A549 (cell line): ENCODE measurements around the gene ENPP3. TPM values are rescaled to one million over a fixed set of nuclear protein-coding genes. Genes with fewer than 3 reads are reported as not detected.

Experiments used
- ATAC-seq, 2 experiments: fragments of 200-7000 bp in 1 of 2; fragments of >200 bp in 1 of 2; cut with Nextera tagmentation in 1 of 2; cut with Tn5 transposase in 1 of 2; 3 replicates each; pipeline versions ENCODE4 v1.8.0 to v1.9.1; 2018 to 2020; ENCODE audit warnings: mild to moderate bottlenecking in 1 of 2, moderate library complexity in 1 of 2
- CTCF ChIA-PET: fragments of 300-600 bp; sonication (Branson Sonifier 250); formaldehyde crosslinking; extraction: SDS; loops from one replicate; lab custom pipeline; 2021; ENCODE audit warnings: antibody characterized with exemption, inconsistent platforms; lab: Yijun Ruan, JAX
- POLR2A ChIA-PET: fragments of 350-600 bp; formaldehyde crosslinking; extraction: SDS; loops from one replicate; lab custom pipeline; 2021; ENCODE audit warnings: antibody characterized with exemption, inconsistent platforms; lab: Yijun Ruan, JAX
- DNase-seq, 2 experiments: peaks; one replicate each; pipeline versions ENCODE4 v3.0.0 to v3.0.0-alpha.2; 2011 to 2016; ENCODE audit warnings: low read depth in 1 of 2, low spot score in 1 of 2
- FAIRE-seq: peaks from 2 replicates; lab custom pipeline; 2011; peaks lifted over from hg19 to GRCh38; lab: Jason Lieb, UNC
- H3K27ac ChIP-seq, 2 experiments: fragments of >200 bp; sonication (Bioruptor Twin); formaldehyde crosslinking; 3 replicates each; pipeline ENCODE4 v1.5.1; 2016 to 2017
- H3K4me1 ChIP-seq: fragments of >200 bp; sonication (Bioruptor Twin); formaldehyde crosslinking; 3 replicates; pipeline ENCODE4 v1.6.1; 2016
- H3K4me2 ChIP-seq: fragments of >200 bp; sonication (Bioruptor Twin); formaldehyde crosslinking; 3 replicates; pipeline ENCODE4 v1.6.1; 2016
- H3K4me3 ChIP-seq: fragments of >200 bp; sonication (Bioruptor Twin); formaldehyde crosslinking; 3 replicates; pipeline ENCODE4 v1.5.1; 2016
- H3K9me3 ChIP-seq: fragments of >200 bp; sonication (Bioruptor Twin); formaldehyde crosslinking; 3 replicates; pipeline ENCODE4 v1.6.1; 2016
- CHD2 ChIP-seq: fragments of 150-350 bp; IDR thresholded peaks from 2 replicates; pipeline ENCODE4 v1.6.1; 2014; ENCODE audit warnings: low read length; ENCODE audit not compliant: partially characterized antibody
- CHD4 ChIP-seq: fragments of 200-600 bp; sonication (generic); IDR thresholded peaks from 2 replicates; pipeline ENCODE4 v1.6.1; 2016; ENCODE audit warnings: antibody characterized with exemption, mild to moderate bottlenecking, borderline replicate concordance
- E2F6 ChIP-seq: IDR thresholded peaks from 2 replicates; pipeline ENCODE4 v1.6.1; 2012; ENCODE audit warnings: low read depth, borderline replicate concordance
- EHF ChIP-seq: fragments of 250-450 bp; sonication (Bioruptor Pico); IDR thresholded peaks from 2 replicates; pipeline ENCODE4 v1.5.0; 2020; ENCODE audit warnings: mild to moderate bottlenecking
- FOSL2 ChIP-seq, 2 experiments: fragments of 450-650 bp in 1 of 2; fragments of >200 bp in 1 of 2; sonication (Bioruptor Twin) in 1 of 2; formaldehyde crosslinking; IDR thresholded peaks; 2 replicates each; pipeline versions ENCODE4 v1.5.0 to v1.6.1; 2016 to 2020; ENCODE audit warnings: mild to moderate bottlenecking in 1 of 2, moderate library complexity in 1 of 2
- FOXS1 ChIP-seq: fragments of 250-450 bp; sonication (Bioruptor Pico); IDR thresholded peaks from 2 replicates; pipeline ENCODE4 v1.5.0; 2020; ENCODE audit warnings: mild to moderate bottlenecking, moderate library complexity
- GATA3 ChIP-seq: IDR thresholded peaks from 2 replicates; pipeline ENCODE4 v1.6.1; 2012; ENCODE audit warnings: borderline replicate concordance
- HDAC2 ChIP-seq: fragments of 200-600 bp; sonication (generic); IDR thresholded peaks from 2 replicates; pipeline ENCODE4 v1.6.1; 2016
- HMGXB4 ChIP-seq: fragments of 250-450 bp; sonication (Bioruptor Pico); IDR thresholded peaks from 2 replicates; pipeline ENCODE4 v1.5.0; 2021; ENCODE audit warnings: mild to moderate bottlenecking, moderate library complexity, borderline replicate concordance
- HOXA7 ChIP-seq: fragments of 250-450 bp; sonication (Bioruptor Pico); IDR thresholded peaks from 2 replicates; pipeline ENCODE4 v1.5.0; 2020; ENCODE audit warnings: mild to moderate bottlenecking, moderate library complexity
- KDM1A ChIP-seq: fragments of 200-600 bp; sonication (generic); IDR thresholded peaks from 2 replicates; pipeline ENCODE4 v1.6.1; 2016; ENCODE audit warnings: low read depth, mild to moderate bottlenecking
- KDM5A ChIP-seq: fragments of 200-600 bp; sonication (generic); IDR thresholded peaks from 2 replicates; pipeline ENCODE4 v1.6.1; 2016; ENCODE audit warnings: antibody characterized with exemption, mild to moderate bottlenecking
- MAFK ChIP-seq: fragments of 450-650 bp; IDR thresholded peaks from 2 replicates; pipeline ENCODE4 v1.6.1; 2014; ENCODE audit not compliant: partially characterized antibody
- MAX ChIP-seq: IDR thresholded peaks from 2 replicates; pipeline ENCODE4 v1.6.1; 2012
- NPAS2 ChIP-seq: fragments of 250-450 bp; sonication (Bioruptor Pico); IDR thresholded peaks from 2 replicates; pipeline ENCODE4 v1.8.0; 2022; ENCODE audit warnings: mild to moderate bottlenecking, moderate library complexity, borderline replicate concordance
- NR3C1 ChIP-seq: fragments of >200 bp; sonication (Bioruptor Twin); formaldehyde crosslinking; IDR thresholded peaks from 3 replicates; pipeline ENCODE4 v1.6.1; 2017
- PBX3 ChIP-seq: IDR thresholded peaks from 2 replicates; pipeline ENCODE4 v1.6.1; 2012
- PHF8 ChIP-seq: fragments of 200-600 bp; sonication (generic); IDR thresholded peaks from 2 replicates; pipeline ENCODE4 v1.6.1; 2016; ENCODE audit warnings: low read depth, mild to moderate bottlenecking, antibody characterized with exemption, moderate library complexity, borderline replicate concordance
- RAD21 ChIP-seq, 2 experiments: fragments of >200 bp in 1 of 2; sonication (Bioruptor Twin) in 1 of 2; formaldehyde crosslinking in 1 of 2; IDR thresholded peaks in 1 of 2; conservative IDR thresholded peaks in 1 of 2; 2 replicates in 1 of 2; 3 replicates in 1 of 2; pipeline ENCODE4 v1.6.1; 2012 to 2018; ENCODE audit warnings: inconsistent platforms in 1 of 2
- RNF2 ChIP-seq: fragments of 200-600 bp; sonication (generic); IDR thresholded peaks from 2 replicates; pipeline ENCODE4 v1.6.1; 2016; ENCODE audit warnings: low read depth, mild to moderate bottlenecking, antibody characterized with exemption, moderate library complexity, borderline replicate concordance
- SREBF2 ChIP-seq: fragments of 450-650 bp; IDR thresholded peaks from 2 replicates; pipeline ENCODE4 v1.6.1; 2014; ENCODE audit warnings: mild to moderate bottlenecking, moderate library complexity
- TP53 ChIP-seq: fragments of 250-450 bp; sonication (Bioruptor Pico); IDR thresholded peaks from 2 replicates; pipeline ENCODE4 v1.5.0; 2021; ENCODE audit warnings: mild to moderate bottlenecking, moderate library complexity
- ZNF302 ChIP-seq: fragments of 250-450 bp; sonication (Bioruptor Pico); IDR thresholded peaks from 2 replicates; pipeline ENCODE4 v1.9.0; 2021; ENCODE audit warnings: inconsistent platforms, mild to moderate bottlenecking, moderate library complexity
- WGBS: methylation state at CpG from one replicate; pipeline ENCODE4 v1.1.6; 2017; ENCODE audit errors: missing lambda C conversion rate; 5-methylcytosine and 5-hydroxymethylcytosine counted together
- polyA plus RNA-seq, 4 experiments: library from polyadenylated mRNA; depleted of rRNA in 3 of 4; stranded (reverse); fragments of >200 nt; fragmentation: RNase III in 1 of 4; extraction: RNeasy Plus Mini Kit Qiagen cat#74134 plus additional on column Dnase treatment in 1 of 4; gene quantifications; 2 replicates in 3 of 4; 3 replicates in 1 of 4; pipeline ENCODE4 v1.2.3, GENCODE V29; 2011 to 2017

Gene ENPP3
- polyA plus RNA-seq, 2 of the 4 experiments (the other 2 are of a cell fraction), result not detected

- ChIA-PET POLR2A (no interaction called here), CTCF (interaction anchor here (1.7 kb wide), 1 partner anchor 718 kb away, joined by 3 read pairs; no protein-coding TSS in a partner anchor)
- peak in 1 of 2 experiments; percentile 75; a peak in 3 of 6 replicates for ATAC-seq
- H3K4me3 ChIP-seq, result no peak overlapping the region
- TF ChIP-seq SREBF2, result no peak
- no peak for TF ChIP-seq CHD4
- TF ChIP-seq PBX3, result no peak
- no peak for TF ChIP-seq HDAC2
- no peak for TF ChIP-seq RNF2
- no peak for TF ChIP-seq KDM5A
- no peak for TF ChIP-seq GATA3
- no peak for TF ChIP-seq HOXA7
- no peak for TF ChIP-seq ZNF302 (CRISPR knock-in tag)
- no peak for TF ChIP-seq RAD21 (conservative IDR thresholded peaks at IDR 0.05 in 1 of 2, IDR thresholded peaks at IDR 0.05 in 1 of 2)
- no peak for TF ChIP-seq EHF
- TF ChIP-seq, all 56 proteins: peak for 0
- H3K4me1 ChIP-seq, result no peaks in the 10 kb centered on the region; the same call in 2 of the 3 replicates
- no peak overlapping the region for H3K4me2 ChIP-seq
- no peak for FAIRE-seq
- DNase-seq, result peak; percentile 3 to 33
- 75% methylated on average over 1 of the region's 1 CpG for WGBS
- H3K9me3 ChIP-seq, result no peaks in the 10 kb centered on the region
- H3K27ac ChIP-seq, result no peak overlapping the region
Measured at GRCh38 chr6:131602781-131603312, 34.3 kb upstream of the ENPP3 start.

GRCh38 chr6:131613296-131613925 is 23.7 kb upstream of the ENPP3 start:
- Histone ChIP-seq H3K4me2 (no peak overlapping the region), H3K27ac (no peak overlapping the region), H3K4me1 (no peaks in the 10 kb centered on the region), H3K4me3 (no peak overlapping the region), H3K9me3 (no peaks in the 10 kb centered on the region)
- CTCF ChIA-PET, result interaction anchor here (4.1 kb wide), 1 partner anchor 15 kb away, joined by 15 read pairs; the partner anchor contains the start of gene MED23
- FAIRE-seq, result no peak
- WGBS, result 75% methylated on average over 5 of the region's 5 CpGs
- POLR2A ChIA-PET, result no interaction called here
- no peak for DNase-seq
- no peak for ATAC-seq
- TF ChIP-seq PHF8 (no peak), MAFK (peak; percentile 55)

- no peak for FAIRE-seq
- WGBS, result 88% methylated on average over 4 of the region's 4 CpGs
- CTCF ChIA-PET, result interaction anchor here (4.1 kb wide), 1 partner anchor 13 kb away, joined by 15 read pairs; the partner anchor contains the start of gene MED23
- H3K4me3 ChIP-seq, result no peak overlapping the region
- no peak overlapping the region for H3K27ac ChIP-seq
- POLR2A ChIA-PET, result no interaction called here
- H3K9me3 ChIP-seq, result no peaks in the 10 kb centered on the region
- H3K4me2 ChIP-seq, result no peak overlapping the region
- ATAC-seq, result no peak
- DNase-seq, result no peak
- TF ChIP-seq HMGXB4 (no peak), NPAS2 (CRISPR knock-in tag) (no peak), FOXS1 (CRISPR knock-in tag) (no peak), MAFK (no peak), MAX (no peak), KDM1A (no peak), FOSL2 (IDR thresholded peaks at IDR 0.05) (no peak), FOSL2 (CRISPR knock-in tag; IDR thresholded peaks at IDR 0.05) (no peak), HDAC2 (no peak), CHD2 (no peak), E2F6 (no peak), NR3C1 (no peak), TP53 (CRISPR knock-in tag) (no peak)
- H3K4me1 ChIP-seq, result no peaks in the 10 kb centered on the region
Measured at GRCh38 chr6:131615275-131615674, 21.8 kb upstream of the ENPP3 start.
